ENCODE measurements around the gene SRPK1. TPM values are rescaled to one million over a fixed set of nuclear protein-coding genes. Genes with fewer than 3 reads are reported as not detected.

SRPK1 gene
- total and polyA plus RNA-seq, 2 of the 8 experiments (the other 6 are each of a cell fraction or from before 2014, with no cell fraction given), result 25.7 to 116 TPM

DNA sequence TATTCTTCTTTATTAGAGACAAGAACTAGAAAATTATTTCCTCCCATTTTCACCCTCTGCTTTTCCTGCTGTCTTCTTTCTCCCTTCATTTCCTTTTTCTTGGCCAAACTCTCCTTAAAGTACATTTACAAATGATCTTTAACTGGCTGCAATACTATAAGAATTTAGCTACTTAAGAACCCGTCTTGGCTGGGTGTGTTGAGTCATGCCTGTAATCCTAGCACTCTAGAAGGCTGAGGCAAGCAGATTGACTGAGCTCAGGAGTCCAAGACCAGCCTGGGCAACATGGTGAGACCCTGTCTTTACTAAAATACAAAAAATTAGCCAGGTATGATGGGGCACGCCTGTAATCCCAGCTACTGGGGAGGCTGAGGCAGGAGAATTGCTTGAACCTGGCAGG is 39.3 kb upstream of the SRPK1 start:
- no peak overlapping the region for H3K4me2 ChIP-seq (ENCODE audit: insufficient read depth in 1 of 2, low read depth in 2 of 2, low read length in 2 of 2)
- no peak for DNase-seq (ENCODE audit: low read depth in 1 of 2, low spot score in 2 of 2)
- no peak overlapping the region for H3K9ac ChIP-seq (replicated peaks in 1 of 4; ENCODE audit: extremely low read depth in 1 of 4, low read depth in 3 of 4, low read length in 3 of 4)
- H3K23me2 ChIP-seq (ENCODE audit: low read depth, low read length), result no peaks in the 10 kb centered on the region
- H2BK12ac ChIP-seq (ENCODE audit: low read depth, low read length), result no peak overlapping the region
- H2BK15ac ChIP-seq (ENCODE audit: low read length), result no peak overlapping the region
- no peaks in the 10 kb centered on the region for H4K20me1 ChIP-seq (replicated peaks in 1 of 2; ENCODE audit: control insufficient read depth in 1 of 2, insufficient read depth in 2 of 2, low read length in 2 of 2)
- no peak overlapping the region for H4K91ac ChIP-seq (replicated peaks; ENCODE audit: insufficient read length, low read length)
- no peak overlapping the region for H2BK20ac ChIP-seq (ENCODE audit: low read length)
- no peaks in the 10 kb centered on the region for H3K79me2 ChIP-seq (ENCODE audit: control insufficient read depth in 1 of 2, insufficient read depth in 2 of 2, low read length in 2 of 2)
- H3K4me1 ChIP-seq (replicated peaks in 1 of 4; ENCODE audit: control insufficient read depth in 3 of 4, insufficient read depth in 4 of 4, low read length in 3 of 4), result 0 out of 7 replicates have a peak, but pooled peaks cover 0 to 2% (median 0%) of the 10 kb centered on the region in 4 experiments
- no peak overlapping the region for H4K8ac ChIP-seq (ENCODE audit: extremely low read depth, insufficient read depth, low read length)
- ChIA-PET POLR2A (ENCODE audit: partially characterized antibody) (interaction anchor here (0.9 kb wide), 1 partner anchor 33 kb away, joined by 3 read pairs; no protein-coding TSS in a partner anchor), CTCF (ENCODE audit: partially characterized antibody) (interaction anchor here (0.9 to 1.6 kb wide), 3 partner anchors 8 to 135 kb away, joined by 3 read pairs; no protein-coding TSS in a partner anchor)
- no peak overlapping the region for H2AFZ ChIP-seq (ENCODE audit: low read length)
- H3K18ac ChIP-seq (ENCODE audit: extremely low read depth, low read length), result no peak overlapping the region
- no peak overlapping the region for H3K27ac ChIP-seq (ENCODE audit: low read depth, low read length)
- no peak overlapping the region for H4K5ac ChIP-seq (ENCODE audit: insufficient read length, low read depth, low read length)
- H3K9me3 ChIP-seq (ENCODE audit: insufficient read depth in 2 of 2, low read depth in 1 of 2, low read length in 1 of 2), result no peaks in the 10 kb centered on the region
- no peak for FAIRE-seq
- no peaks in the 10 kb centered on the region for H3K36me3 ChIP-seq (ENCODE audit: control insufficient read depth in 2 of 4, insufficient read depth in 4 of 4, low read length in 3 of 4)
- no peak overlapping the region for H2BK120ac ChIP-seq (replicated peaks; ENCODE audit: low read depth, low read length)
- TF ChIP-seq TCF12 (IDR thresholded peaks at IDR 0.05; ENCODE audit: low read depth, low read length) (no peak), CBX5 (IDR thresholded peaks at IDR 0.05; ENCODE audit: low read depth, low read length) (no peak), BRCA1 (IDR thresholded peaks at IDR 0.05; ENCODE audit: low read depth, low read length) (no peak), MAFK (IDR thresholded peaks at IDR 0.05; ENCODE audit: low read depth, low read length) (no peak), POLR2AphosphoS5 (IDR thresholded peaks at IDR 0.05; ENCODE audit: low read depth, low read length) (no peak), RFX5 (IDR thresholded peaks at IDR 0.05; ENCODE audit: borderline replicate concordance, low read depth, low read length) (no peak), SIN3A (conservative IDR thresholded peaks at IDR 0.05 in 1 of 2, IDR thresholded peaks at IDR 0.05 in 1 of 2; ENCODE audit: low read depth in 1 of 2, low read length in 2 of 2) (no peak)
- TF ChIP-seq, protein P1, sequence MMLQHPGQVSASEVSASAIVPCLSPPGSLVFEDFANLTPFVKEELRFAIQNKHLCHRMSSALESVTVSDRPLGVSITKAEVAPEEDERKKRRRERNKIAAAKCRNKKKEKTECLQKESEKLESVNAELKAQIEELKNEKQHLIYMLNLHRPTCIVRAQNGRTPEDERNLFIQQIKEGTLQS (IDR thresholded peaks at IDR 0.05; ENCODE audit: insufficient read depth, low read depth, low read length), result no peak
- TF ChIP-seq, protein P2, sequence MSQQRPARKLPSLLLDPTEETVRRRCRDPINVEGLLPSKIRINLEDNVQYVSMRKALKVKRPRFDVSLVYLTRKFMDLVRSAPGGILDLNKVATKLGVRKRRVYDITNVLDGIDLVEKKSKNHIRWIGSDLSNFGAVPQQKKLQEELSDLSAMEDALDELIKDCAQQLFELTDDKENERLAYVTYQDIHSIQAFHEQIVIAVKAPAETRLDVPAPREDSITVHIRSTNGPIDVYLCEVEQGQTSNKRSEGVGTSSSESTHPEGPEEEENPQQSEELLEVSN (IDR thresholded peaks at IDR 0.05), result no peak
- H3K27me3 ChIP-seq (replicated peaks in 1 of 4; ENCODE audit: control insufficient read depth in 3 of 4, extremely low read depth in 1 of 4, insufficient read depth in 3 of 4, low read length in 3 of 4), result no peaks in the 10 kb centered on the region
- H3K56ac ChIP-seq (replicated peaks; ENCODE audit: insufficient read length, low read depth, low read length), result no peak overlapping the region
- no peak overlapping the region for H3K23ac ChIP-seq (ENCODE audit: insufficient read length)
- H3K4me3 ChIP-seq (ENCODE audit: extremely low read depth in 1 of 4, insufficient read depth in 2 of 4, low read depth in 3 of 4, low read length in 4 of 4), result no peak overlapping the region
- 84% methylated on average over 2 of the region's 2 CpGs; no CpG with 5 or more reads in 1 of the 2 experiments for WGBS, 2 experiments (ENCODE audit: extremely low coverage in 1 of 2, insufficient coverage in 1 of 2, insufficient read length in 1 of 2, insufficient replicate concordance in 2 of 2, low coverage in 1 of 2, low lambda C conversion rate in 2 of 2, missing lambda C conversion rate in 1 of 2)
- H3K79me1 ChIP-seq (ENCODE audit: low read depth, low read length), result no peaks in the 10 kb centered on the region
- H3K14ac ChIP-seq (ENCODE audit: insufficient read length), result no peak overlapping the region
- no peak overlapping the region for H2BK5ac ChIP-seq (ENCODE audit: low read depth, low read length)
- no peak overlapping the region for H3K4ac ChIP-seq (replicated peaks; ENCODE audit: insufficient read length, low read depth, low read length)
- H2AK5ac ChIP-seq (ENCODE audit: low read depth, low read length), result no peak overlapping the region
